ENCODE results near the gene SFT2D3.

- no peak for TF ChIP-seq POLR2AphosphoS5 (IDR thresholded peaks at IDR 0.05; ENCODE audit: borderline replicate concordance, low read depth, low read length)
- TF ChIP-seq EZH2 (IDR thresholded peaks at IDR 0.05) = no peak
These were observed 25.7 kb upstream of the SFT2D3 start, which contains the start of gene LIMS2 for GRCh38 chr2:127675331-127676261.
